Skeletal muscle tissue (tissue), 4 donors: ENCODE data around the gene DIAPH2. TPM values are rescaled to one million over a fixed set of nuclear protein-coding genes. Genes with fewer than 3 reads are reported as not detected.

ENCODE experiments used
- H3K27ac ChIP-seq: one replicate; pipeline ENCODE4 v1.7.0; 2013; ENCODE audit warnings: mild to moderate bottlenecking, low read depth, low read length, inconsistent platforms
- H3K27me3 ChIP-seq, 3 donors: one replicate each; pipeline ENCODE4 v1.7.0; 2013; ENCODE audit warnings: low read length in 3 of 3; ENCODE audit not compliant: control insufficient read depth in 3 of 3, insufficient read depth in 3 of 3
- H3K36me3 ChIP-seq, 3 donors: one replicate each; pipeline ENCODE4 v1.7.0; 2013; ENCODE audit warnings: low read length in 3 of 3; ENCODE audit not compliant: control insufficient read depth in 3 of 3, insufficient read depth in 3 of 3
- H3K4me1 ChIP-seq, 3 donors: one replicate each; pipeline ENCODE4 v1.7.0; 2013; ENCODE audit warnings: low read length in 3 of 3, mild to moderate bottlenecking in 3 of 3; ENCODE audit not compliant: control insufficient read depth in 3 of 3, insufficient read depth in 3 of 3
- H3K4me3 ChIP-seq, 3 donors: one replicate each; pipeline ENCODE4 v1.7.0; 2013; ENCODE audit warnings: low read length in 3 of 3
- H3K9ac ChIP-seq, 3 donors: one replicate each; pipeline ENCODE4 v1.7.0; 2013; ENCODE audit warnings: low read length in 3 of 3, mild to moderate bottlenecking in 3 of 3, moderate library complexity in 2 of 3, low read depth in 1 of 3
- H3K9me3 ChIP-seq, 3 donors: one replicate each; pipeline ENCODE4 v1.7.0; 2013; ENCODE audit warnings: low read length in 3 of 3; ENCODE audit not compliant: control insufficient read depth in 3 of 3
- total RNA-seq: library from RNA; depleted of rRNA; stranded (reverse); fragments of >200 nt; gene quantifications from one replicate; pipeline ENCODE4 v1.2.3, GENCODE V29; 2014
- donor health status: Osteomylitis.

The DIAPH2 gene
- total RNA-seq, 1 donor from 2014 or later, result 12.0 TPM

- Histone ChIP-seq H3K27me3 (no peaks in the 10 kb centered on the region), H3K27ac (no peak overlapping the region), H3K36me3 (no peaks in the 10 kb centered on the region), H3K4me3 (no peak overlapping the region), H3K9me3 (no peaks in the 10 kb centered on the region), H3K4me1 (no peaks in the 10 kb centered on the region), H3K9ac (no peak overlapping the region)
Observed at GRCh38 chrX:97605271-97605670, 920.6 kb downstream of the DIAPH2 start.

GRCh38 chrX:97609357-97609756 lies 924.7 kb downstream of the DIAPH2 start:
- no peaks in the 10 kb centered on the region for H3K36me3 ChIP-seq
- no peak overlapping the region for H3K9ac ChIP-seq
- H3K9me3 ChIP-seq, result no peaks in the 10 kb centered on the region
- no peak overlapping the region for H3K27ac ChIP-seq
- H3K4me1 ChIP-seq, result no peaks in the 10 kb centered on the region
- H3K4me3 ChIP-seq, result no peak overlapping the region
- no peaks in the 10 kb centered on the region for H3K27me3 ChIP-seq

GRCh38 chrX:97609938-97610337 lies 925.3 kb downstream of the DIAPH2 start:
- H3K9me3 ChIP-seq, result no peaks in the 10 kb centered on the region
- no peaks in the 10 kb centered on the region for H3K36me3 ChIP-seq
- H3K9ac ChIP-seq, result no peak overlapping the region
- no peaks in the 10 kb centered on the region for H3K4me1 ChIP-seq
- H3K27me3 ChIP-seq, result no peaks in the 10 kb centered on the region
- no peak overlapping the region for H3K27ac ChIP-seq
- no peak overlapping the region for H3K4me3 ChIP-seq

GRCh38 chrX:97616883-97617530 lies 932.4 kb downstream of the DIAPH2 start:
- no peak overlapping the region for H3K9ac ChIP-seq
- H3K9me3 ChIP-seq, result no peaks in the 10 kb centered on the region
- H3K4me3 ChIP-seq, result no peak overlapping the region
- no peaks in the 10 kb centered on the region for H3K36me3 ChIP-seq
- H3K4me1 ChIP-seq, result no peaks in the 10 kb centered on the region
- H3K27ac ChIP-seq, result no peak overlapping the region
- H3K27me3 ChIP-seq, result no peaks in the 10 kb centered on the region

GRCh38 chrX:97619499-97619898 lies 934.9 kb downstream of the DIAPH2 start:
- no peaks in the 10 kb centered on the region for H3K9me3 ChIP-seq
- no peak overlapping the region for H3K9ac ChIP-seq
- no peaks in the 10 kb centered on the region for H3K4me1 ChIP-seq
- no peaks in the 10 kb centered on the region for H3K27me3 ChIP-seq
- no peak overlapping the region for H3K4me3 ChIP-seq
- no peaks in the 10 kb centered on the region for H3K36me3 ChIP-seq
- H3K27ac ChIP-seq, result no peak overlapping the region

- H3K9ac ChIP-seq, result no peak overlapping the region
- no peaks in the 10 kb centered on the region for H3K36me3 ChIP-seq
- no peaks in the 10 kb centered on the region for H3K4me1 ChIP-seq
- H3K9me3 ChIP-seq, result no peaks in the 10 kb centered on the region
- H3K27ac ChIP-seq, result no peak overlapping the region
- H3K27me3 ChIP-seq, result no peaks in the 10 kb centered on the region
- no peak overlapping the region for H3K4me3 ChIP-seq
Observed at GRCh38 chrX:97622111-97622510, 937.5 kb downstream of the DIAPH2 start.

GRCh38 chrX:97628326-97628725 lies 943.7 kb downstream of the DIAPH2 start:
- no peaks in the 10 kb centered on the region for H3K36me3 ChIP-seq
- H3K9ac ChIP-seq, result no peak overlapping the region
- no peak overlapping the region for H3K4me3 ChIP-seq
- no peak overlapping the region for H3K27ac ChIP-seq
- no peaks in the 10 kb centered on the region for H3K27me3 ChIP-seq
- no peaks in the 10 kb centered on the region for H3K9me3 ChIP-seq
- no peaks in the 10 kb centered on the region for H3K4me1 ChIP-seq

- Histone ChIP-seq H3K4me3 (no peak overlapping the region), H3K27me3 (no peaks in the 10 kb centered on the region), H3K4me1 (no peaks in the 10 kb centered on the region), H3K9ac (no peak overlapping the region), H3K36me3 (no peaks in the 10 kb centered on the region), H3K9me3 (no peaks in the 10 kb centered on the region), H3K27ac (no peak overlapping the region)
Observed at GRCh38 chrX:97628807-97629596, 944.4 kb downstream of the DIAPH2 start.

GRCh38 chrX:97629597-97629985 lies 944.9 kb downstream of the DIAPH2 start:
- no peaks in the 10 kb centered on the region for H3K9me3 ChIP-seq
- no peak overlapping the region for H3K27ac ChIP-seq
- H3K36me3 ChIP-seq, result no peaks in the 10 kb centered on the region
- no peaks in the 10 kb centered on the region for H3K4me1 ChIP-seq
- H3K4me3 ChIP-seq, result no peak overlapping the region
- no peaks in the 10 kb centered on the region for H3K27me3 ChIP-seq
- no peak overlapping the region for H3K9ac ChIP-seq

GRCh38 chrX:97633798-97634197 lies 949.2 kb downstream of the DIAPH2 start:
- H3K27me3 ChIP-seq, result no peaks in the 10 kb centered on the region
- H3K9me3 ChIP-seq, result no peaks in the 10 kb centered on the region
- H3K27ac ChIP-seq, result no peak overlapping the region
- H3K4me3 ChIP-seq, result no peak overlapping the region
- no peaks in the 10 kb centered on the region for H3K36me3 ChIP-seq
- H3K4me1 ChIP-seq, result no peaks in the 10 kb centered on the region
- H3K9ac ChIP-seq, result no peak overlapping the region
